Parathyroid adenoma (tissue), 2 donors: ENCODE results near the gene THSD4.

Experiments used
- H2AFZ ChIP-seq: fragments of 300-600 bp; sonication (generic); one replicate; pipeline ENCODE4 v1.7.0; 2017; ENCODE audit warnings: antibody characterized with exemption, mild to moderate bottlenecking
- H3K27ac ChIP-seq: fragments of 300-600 bp; sonication (generic); one replicate; pipeline ENCODE4 v1.7.0; 2017
- H3K27me3 ChIP-seq: fragments of 300-600 bp; sonication (generic); one replicate; pipeline ENCODE4 v1.7.0; 2017; ENCODE audit warnings: low read length; ENCODE audit not compliant: control insufficient read depth, insufficient read depth
- H3K36me3 ChIP-seq: fragments of 300-600 bp; sonication (generic); one replicate; pipeline ENCODE4 v1.7.0; 2017; ENCODE audit warnings: low read length; ENCODE audit not compliant: control insufficient read depth, insufficient read depth
- H3K4me1 ChIP-seq: fragments of 300-600 bp; sonication (generic); one replicate; pipeline ENCODE4 v1.7.0; 2017; ENCODE audit warnings: control low read depth
- H3K4me2 ChIP-seq: fragments of 300-600 bp; sonication (generic); one replicate; pipeline ENCODE4 v1.7.0; 2017; ENCODE audit warnings: low read length
- H3K4me3 ChIP-seq: fragments of 300-600 bp; sonication (generic); one replicate; pipeline ENCODE4 v1.7.0; 2017; ENCODE audit warnings: low read depth, low read length
- H3K79me2 ChIP-seq: fragments of 300-600 bp; sonication (generic); one replicate; pipeline ENCODE4 v1.7.0; 2017; ENCODE audit warnings: control low read depth
- H3K9ac ChIP-seq: fragments of 300-600 bp; sonication (generic); one replicate; pipeline ENCODE4 v1.7.0; 2017; ENCODE audit warnings: mild to moderate bottlenecking
- H3K9me3 ChIP-seq: fragments of 300-600 bp; sonication (generic); one replicate; pipeline ENCODE4 v1.7.0; 2017; ENCODE audit warnings: low read length; ENCODE audit not compliant: control insufficient read depth
- TF ChIP-seq, protein P1 (sequence below): fragments of 300-600 bp; sonication (generic); IDR thresholded peaks from one replicate; pipeline ENCODE4 v1.7.0; 2017; ENCODE audit warnings: antibody characterized with exemption, mild to moderate bottlenecking
- donor health status: primary hyperparathyroidism.

The THSD4 gene

GRCh38 chr15:71180986-71181853, 65.9 kb downstream of the THSD4 start:
- no peaks in the 10 kb centered on the region for H3K4me1 ChIP-seq
- no peak overlapping the region for H3K9ac ChIP-seq
- no peak overlapping the region for H3K4me3 ChIP-seq
- TF ChIP-seq, protein P1, sequence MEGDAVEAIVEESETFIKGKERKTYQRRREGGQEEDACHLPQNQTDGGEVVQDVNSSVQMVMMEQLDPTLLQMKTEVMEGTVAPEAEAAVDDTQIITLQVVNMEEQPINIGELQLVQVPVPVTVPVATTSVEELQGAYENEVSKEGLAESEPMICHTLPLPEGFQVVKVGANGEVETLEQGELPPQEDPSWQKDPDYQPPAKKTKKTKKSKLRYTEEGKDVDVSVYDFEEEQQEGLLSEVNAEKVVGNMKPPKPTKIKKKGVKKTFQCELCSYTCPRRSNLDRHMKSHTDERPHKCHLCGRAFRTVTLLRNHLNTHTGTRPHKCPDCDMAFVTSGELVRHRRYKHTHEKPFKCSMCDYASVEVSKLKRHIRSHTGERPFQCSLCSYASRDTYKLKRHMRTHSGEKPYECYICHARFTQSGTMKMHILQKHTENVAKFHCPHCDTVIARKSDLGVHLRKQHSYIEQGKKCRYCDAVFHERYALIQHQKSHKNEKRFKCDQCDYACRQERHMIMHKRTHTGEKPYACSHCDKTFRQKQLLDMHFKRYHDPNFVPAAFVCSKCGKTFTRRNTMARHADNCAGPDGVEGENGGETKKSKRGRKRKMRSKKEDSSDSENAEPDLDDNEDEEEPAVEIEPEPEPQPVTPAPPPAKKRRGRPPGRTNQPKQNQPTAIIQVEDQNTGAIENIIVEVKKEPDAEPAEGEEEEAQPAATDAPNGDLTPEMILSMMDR, result no peak
- no peaks in the 10 kb centered on the region for H3K27me3 ChIP-seq
- H3K9me3 ChIP-seq, result no peaks in the 10 kb centered on the region
- no peaks in the 10 kb centered on the region for H3K79me2 ChIP-seq
- H3K36me3 ChIP-seq, result no peaks in the 10 kb centered on the region
- no peak overlapping the region for H3K4me2 ChIP-seq
- H3K27ac ChIP-seq, result no peak overlapping the region
- no peak overlapping the region for H2AFZ ChIP-seq

GRCh38 chr15:71182522-71182921, 67.3 kb downstream of the THSD4 start:
- Histone ChIP-seq H3K79me2 (no peaks in the 10 kb centered on the region), H2AFZ (no peak overlapping the region), H3K4me2 (no peak overlapping the region), H3K4me3 (no peak overlapping the region), H3K27me3 (no peaks in the 10 kb centered on the region), H3K4me1 (no peaks in the 10 kb centered on the region), H3K27ac (no peak overlapping the region), H3K9ac (no peak overlapping the region), H3K9me3 (no peaks in the 10 kb centered on the region), H3K36me3 (no peaks in the 10 kb centered on the region)
- TF ChIP-seq, protein P1, result no peak

- no peaks in the 10 kb centered on the region for H3K27me3 ChIP-seq
- H3K4me3 ChIP-seq, result no peak overlapping the region
- TF ChIP-seq, protein P1, result no peak
- no peak overlapping the region for H3K27ac ChIP-seq
- H3K36me3 ChIP-seq, result no peaks in the 10 kb centered on the region
- no peaks in the 10 kb centered on the region for H3K4me1 ChIP-seq
- no peak overlapping the region for H2AFZ ChIP-seq
- no peak overlapping the region for H3K4me2 ChIP-seq
- no peak overlapping the region for H3K9ac ChIP-seq
- H3K9me3 ChIP-seq, result no peaks in the 10 kb centered on the region
- H3K79me2 ChIP-seq, result no peaks in the 10 kb centered on the region
These were observed 67.8 kb downstream of the THSD4 start for GRCh38 chr15:71183063-71183462.

DNA sequence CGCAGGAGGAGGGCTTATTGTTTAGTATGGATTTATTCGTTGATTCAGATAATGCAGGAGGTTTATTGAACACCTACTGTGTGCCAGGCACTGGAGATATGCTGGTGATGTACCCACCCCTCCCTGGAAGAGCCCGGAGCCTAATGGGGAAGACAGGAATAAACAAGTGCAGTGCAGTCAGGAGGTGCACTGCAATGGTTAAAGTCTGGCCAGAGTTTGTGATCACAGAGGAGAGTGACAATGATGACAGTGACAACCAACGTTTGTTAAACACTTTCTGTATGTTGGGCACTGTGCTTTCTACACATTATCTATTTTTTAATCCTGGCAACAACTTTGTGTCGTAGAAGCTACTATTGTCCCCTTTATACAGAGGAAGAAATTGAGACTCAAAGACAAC, 70.4 kb downstream of the THSD4 start:
- no peaks in the 10 kb centered on the region for H3K9me3 ChIP-seq
- no peaks in the 10 kb centered on the region for H3K27me3 ChIP-seq
- no peak overlapping the region for H3K27ac ChIP-seq
- H3K9ac ChIP-seq, result no peak overlapping the region
- no peaks in the 10 kb centered on the region for H3K4me1 ChIP-seq
- no peaks in the 10 kb centered on the region for H3K36me3 ChIP-seq
- TF ChIP-seq, protein P1, result no peak
- H2AFZ ChIP-seq, result no peak overlapping the region
- H3K79me2 ChIP-seq, result no peaks in the 10 kb centered on the region
- H3K4me2 ChIP-seq, result no peak overlapping the region
- no peak overlapping the region for H3K4me3 ChIP-seq

- TF ChIP-seq, protein P1, result no peak
- Histone ChIP-seq H3K9me3 (no peaks in the 10 kb centered on the region), H2AFZ (no peak overlapping the region), H3K79me2 (no peaks in the 10 kb centered on the region), H3K36me3 (no peaks in the 10 kb centered on the region), H3K4me3 (no peak overlapping the region), H3K4me1 (no peaks in the 10 kb centered on the region), H3K4me2 (no peak overlapping the region), H3K27me3 (no peaks in the 10 kb centered on the region), H3K9ac (no peak overlapping the region), H3K27ac (no peak overlapping the region)
These were observed 71.0 kb downstream of the THSD4 start for GRCh38 chr15:71186267-71186666.
